GM19193 (cell line): ENCODE measurements around the gene NMNAT2.

Experiments
- POLR2A ChIP-seq: IDR thresholded peaks from 4 replicates; pipeline ENCODE4 v1.6.1; 2011; ENCODE audit not compliant: insufficient read depth, insufficient read length; ENCODE audit errors: extremely low read depth

The NMNAT2 gene

GRCh38 chr1:183278739-183279591 lies 139.2 kb downstream of the NMNAT2 start:
- no peak for TF ChIP-seq POLR2A

DNA sequence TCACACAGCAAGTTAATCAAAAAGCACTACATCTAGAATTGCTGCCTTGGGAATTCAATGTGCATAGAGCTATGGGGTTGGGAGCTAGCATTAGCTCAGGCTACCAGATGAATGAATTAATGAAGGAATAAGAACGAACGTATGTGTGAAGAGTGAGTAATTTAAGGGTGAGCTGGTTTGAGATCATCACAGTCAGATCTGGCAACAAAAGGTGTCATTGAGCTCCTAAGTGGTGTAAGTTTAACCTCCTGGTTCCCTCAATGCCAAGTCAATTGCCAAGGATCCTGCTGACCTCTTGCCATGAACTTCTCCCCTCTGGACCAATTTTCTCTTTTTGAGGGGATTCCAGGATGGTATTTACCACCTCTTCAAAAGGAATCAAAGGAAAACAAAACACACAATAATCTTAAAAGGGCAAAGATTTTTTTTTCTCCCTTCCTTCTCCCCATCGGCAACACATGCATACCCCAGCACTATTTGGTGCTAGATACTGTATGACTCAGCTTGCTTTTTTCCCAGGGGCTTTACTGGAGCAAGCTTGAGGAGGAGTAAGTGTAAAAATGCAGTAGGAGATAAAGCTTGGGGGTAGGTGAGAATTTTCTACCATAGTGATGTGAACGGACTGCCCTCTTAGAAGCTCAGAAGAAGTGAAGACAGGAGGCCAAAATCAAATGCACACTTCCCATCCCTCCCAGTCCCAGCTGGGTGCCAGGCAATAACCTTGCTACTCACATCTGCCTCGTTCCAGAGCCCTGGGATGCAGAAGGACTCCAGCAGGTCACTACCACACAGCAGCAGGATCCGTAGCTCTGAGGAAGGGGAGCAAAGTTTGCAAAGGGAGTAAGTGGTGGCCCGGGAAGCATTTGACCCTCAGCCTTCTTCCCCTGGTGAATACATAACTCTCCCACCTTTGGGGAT lies 140.1 kb downstream of the NMNAT2 start:
- TF ChIP-seq POLR2A: no peak

GRCh38 chr1:183276386-183277080 lies 141.6 kb downstream of the NMNAT2 start:
- no peak for TF ChIP-seq POLR2A

DNA sequence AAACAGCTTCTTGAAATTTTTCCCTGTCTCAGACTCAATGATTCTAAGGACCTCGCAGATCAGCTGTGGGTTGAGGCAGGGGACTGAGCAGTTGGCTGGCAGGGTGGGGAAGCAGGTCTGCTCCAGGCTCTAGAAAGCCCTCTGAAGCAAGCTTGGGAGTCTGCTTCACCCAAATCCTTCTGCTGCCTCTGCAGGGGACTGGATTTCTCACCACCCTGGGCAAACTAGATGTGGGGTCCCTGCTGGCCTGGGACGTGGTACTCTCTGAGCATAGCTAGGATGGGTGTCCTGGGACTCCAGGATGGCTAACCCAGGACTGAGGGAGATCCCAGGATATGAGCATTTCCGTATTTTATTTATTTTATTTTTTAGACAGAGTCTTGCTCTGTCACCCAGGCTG lies 142.9 kb downstream of the NMNAT2 start:
- TF ChIP-seq POLR2A: no peak

DNA sequence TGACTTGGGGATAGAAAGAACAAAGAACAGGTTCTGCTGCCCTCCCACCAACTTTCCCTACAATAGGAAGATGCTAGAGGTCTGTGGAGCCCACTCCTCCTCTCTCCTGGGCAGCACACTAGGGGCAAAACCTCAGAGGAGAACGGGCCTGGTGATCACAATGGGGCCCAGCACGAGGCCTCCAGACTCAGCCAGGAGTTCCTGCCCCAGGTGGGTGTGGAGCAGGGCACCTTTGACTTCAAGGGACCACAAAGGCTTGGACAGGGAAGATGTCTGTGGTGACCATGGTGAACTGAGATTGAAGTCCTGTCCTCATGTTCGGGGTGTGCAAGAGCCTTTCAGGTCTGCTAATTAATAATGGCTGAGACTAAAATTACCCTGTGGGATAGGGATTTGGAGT lies 143.3 kb downstream of the NMNAT2 start:
- TF ChIP-seq POLR2A: no peak

DNA sequence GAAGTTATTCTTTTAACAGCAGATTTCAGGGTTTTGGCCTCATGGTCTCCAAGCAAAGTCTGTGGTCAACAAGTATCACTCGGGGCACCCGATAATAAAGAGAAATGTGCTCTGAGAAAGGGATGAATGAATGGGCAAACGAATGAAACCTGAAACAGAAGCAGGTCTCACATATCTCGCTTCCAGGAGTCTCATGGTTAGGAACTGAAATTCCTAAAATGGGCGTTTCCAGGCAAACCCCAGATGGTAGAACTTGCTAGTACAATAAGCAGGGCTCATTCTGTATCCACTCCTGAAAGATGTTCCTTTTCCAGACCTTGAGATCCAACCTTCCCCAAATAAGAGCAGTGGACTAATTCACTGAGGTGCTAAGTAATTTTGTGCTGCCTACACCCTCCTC lies 144.9 kb downstream of the NMNAT2 start:
- no peak for TF ChIP-seq POLR2A

DNA sequence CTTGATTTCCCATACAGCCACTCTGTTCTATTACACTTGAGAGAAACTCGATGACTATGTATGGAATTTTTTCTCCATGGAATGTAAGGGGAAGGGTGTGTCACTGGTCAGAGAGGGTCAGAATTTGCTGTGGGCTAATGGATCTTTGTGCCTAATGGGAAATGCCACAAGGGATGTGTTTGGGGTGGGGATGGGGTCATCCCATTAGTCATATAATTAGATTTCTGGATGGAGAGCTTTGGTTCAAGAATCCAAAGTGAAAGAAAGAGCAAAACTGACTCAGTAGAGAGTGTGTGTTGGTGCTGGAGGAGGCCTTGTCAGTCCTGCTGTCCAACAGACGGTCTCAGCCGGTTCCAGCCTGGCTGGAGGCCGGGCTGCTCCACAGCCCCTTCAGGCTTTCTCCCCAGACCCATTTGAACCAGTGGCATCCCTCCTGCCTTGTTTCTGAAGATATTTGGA lies 145.8 kb downstream of the NMNAT2 start:
- TF ChIP-seq POLR2A: no peak

DNA sequence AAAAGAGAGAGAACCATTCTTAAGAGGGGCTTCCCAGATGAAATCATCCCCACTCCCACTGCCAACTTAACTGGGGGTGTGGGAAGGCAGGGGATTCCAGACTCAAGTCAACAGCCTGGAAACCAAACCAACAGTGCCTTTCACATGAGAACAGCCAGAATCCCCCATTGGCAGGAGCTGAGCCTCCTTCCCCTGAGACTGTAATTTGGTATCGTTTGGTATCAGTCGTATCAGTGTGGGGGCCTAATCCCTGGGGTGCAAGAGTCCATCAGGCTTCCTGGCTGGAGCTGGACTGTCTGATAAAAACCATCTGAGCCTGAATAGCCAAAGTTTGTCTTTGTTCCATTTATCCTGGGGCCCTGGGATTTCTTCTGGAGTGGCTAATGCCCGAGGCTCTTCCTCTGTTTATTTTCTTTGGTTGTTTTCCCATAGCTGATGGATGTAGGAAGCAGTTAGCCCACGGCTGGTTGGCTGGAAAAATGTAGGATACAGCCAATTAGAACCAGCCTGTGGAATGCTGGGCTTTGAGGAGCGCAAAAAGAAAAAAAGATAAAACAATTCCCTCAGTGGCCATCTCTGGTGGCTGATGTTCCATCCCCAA lies 147.5 kb downstream of the NMNAT2 start:
- no peak for TF ChIP-seq POLR2A

GRCh38 chr1:183267646-183268431 lies 150.3 kb downstream of the NMNAT2 start:
- no peak for TF ChIP-seq POLR2A

GRCh38 chr1:183263886-183264602 lies 154.1 kb downstream of the NMNAT2 start:
- no peak for TF ChIP-seq POLR2A

DNA sequence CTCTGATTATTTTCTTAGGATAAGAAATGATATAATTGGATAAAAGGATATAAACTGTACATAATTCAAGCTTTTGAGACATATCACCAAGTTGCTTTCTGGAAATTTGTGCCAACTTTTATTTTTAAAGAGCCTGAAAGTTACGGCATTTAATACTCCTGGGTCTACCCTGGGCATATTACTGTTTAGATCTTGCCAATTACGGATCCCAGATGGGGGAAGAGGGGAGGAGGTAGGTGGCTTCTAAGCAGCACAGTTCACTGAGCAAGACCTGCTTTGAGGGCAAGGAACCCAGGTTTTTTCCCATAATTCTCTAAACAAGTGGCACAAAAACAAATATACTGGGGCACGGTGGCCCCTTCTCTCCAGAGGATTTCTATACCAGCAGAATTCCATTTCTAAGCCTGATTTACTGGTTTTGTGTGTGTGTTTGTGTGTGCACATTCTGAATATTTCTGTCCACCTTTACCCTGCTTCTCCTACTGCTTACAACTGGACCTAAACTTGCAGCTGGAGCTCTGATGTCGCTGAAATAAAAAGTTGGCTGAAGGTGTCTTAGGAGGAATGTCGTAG lies 155.5 kb downstream of the NMNAT2 start:
- TF ChIP-seq POLR2A: no peak

GRCh38 chr1:183259924-183260323 lies 158.3 kb downstream of the NMNAT2 start:
- no peak for TF ChIP-seq POLR2A

DNA sequence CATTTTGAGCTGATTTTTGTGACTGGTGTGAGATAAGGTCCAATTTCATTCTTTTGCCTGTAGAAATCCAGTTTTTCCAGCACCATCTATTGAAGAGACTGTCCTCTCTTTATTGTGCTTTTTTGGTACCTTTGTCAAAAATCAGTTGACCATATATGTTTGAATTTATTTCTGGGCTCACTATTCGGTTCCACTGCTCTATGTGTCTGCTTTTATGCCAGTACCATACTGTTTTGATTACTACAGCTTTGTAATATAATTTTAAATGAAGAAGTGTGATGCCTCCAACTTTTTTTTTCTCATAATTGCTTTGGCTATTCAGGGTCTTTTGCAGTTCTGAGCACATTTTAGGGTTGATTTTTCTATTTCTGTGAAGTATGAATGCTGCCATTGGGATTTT lies 163.1 kb downstream of the NMNAT2 start:
- TF ChIP-seq POLR2A: no peak
